Mucosa of descending colon (tissue), 3 donors: ENCODE results near the gene ACO2. TPM values are rescaled to one million over a fixed set of nuclear protein-coding genes. Genes with fewer than 3 reads are reported as not detected.
A peak's percentile ranks its signal among the peaks of the same experiment; 100 is the strongest.

Experiments used
- ATAC-seq: fragments of 200-7000 bp; cut with Tn5 transposase; one replicate; pipeline ENCODE4 v1.9.1; 2020; ENCODE audit warnings: mild to moderate bottlenecking, moderate library complexity
- DNase-seq, 3 donors: peaks; one replicate each; pipeline ENCODE4 v3.0.0-alpha.2; 2020
- H3K36me3 ChIP-seq: fragments of 200-600 bp; one replicate; pipeline ENCODE4 v1.8.0; 2021; ENCODE audit warnings: low read depth, mild to moderate bottlenecking
- H3K4me1 ChIP-seq: fragments of 200-600 bp; one replicate; pipeline ENCODE4 v1.8.0; 2021; ENCODE audit warnings: low read depth, mild to moderate bottlenecking
- H3K4me3 ChIP-seq: fragments of 200-600 bp; one replicate; pipeline ENCODE4 v1.8.0; 2021; ENCODE audit warnings: mild to moderate bottlenecking
- H3K9me3 ChIP-seq: fragments of 200-600 bp; one replicate; pipeline ENCODE4 v1.8.0; 2021; ENCODE audit warnings: mild to moderate bottlenecking
- CTCF ChIP-seq: fragments of 200-600 bp; IDR thresholded peaks from one replicate; pipeline ENCODE4 v1.8.0; 2022; ENCODE audit warnings: antibody characterized with exemption, mild to moderate bottlenecking
- intact Hi-C, 2 donors: fragments of 100-400 bp; cut with DNase I in 1 of 2; cut with micrococcal nuclease in 1 of 2; formaldehyde crosslinking; loops; one replicate each; pipeline versions ENCODE4 v1.11.0 to v1.11.1; 2022; cut with DNase I, micrococcal nuclease
- total RNA-seq, 3 donors: library from RNA; stranded (reverse); fragmentation: NEBNext Ultra II Directional in 2 of 3; extraction: Animal tissue kit (Norgen Biotek cat#: 25700) in 2 of 3; gene quantifications; one replicate each; pipeline versions ENCODE4 v1.2.1 to v1.2.4, GENCODE V29; 2021 to 2023
- donor health status: DM: no; HTN: no; CAD: no; lungs with moderate emphysema.
- donor health status: DM: no; HTN: no; CAD: no.
- donor health status: DM: no; HTN: yes; CAD: no.

ACO2 gene
- total RNA-seq, 3 donors from 2014 or later, result 187 to 295 (median 241) TPM

- no peak for DNase-seq
- Histone ChIP-seq H3K4me3 (no peak overlapping the region), H3K4me1 (no peaks in the 10 kb centered on the region), H3K9me3 (no peaks in the 10 kb centered on the region), H3K36me3 (peaks cover 19% of the 10 kb centered on the region)
- no peak for ATAC-seq
- intact Hi-C loops, result no loop called here
- no peak for TF ChIP-seq CTCF
Observed at GRCh38 chr22:41504816-41505215, 35.9 kb downstream of the ACO2 start.

- Histone ChIP-seq H3K4me3 (no peak overlapping the region), H3K36me3 (peaks cover 19% of the 10 kb centered on the region), H3K9me3 (no peaks in the 10 kb centered on the region), H3K4me1 (no peaks in the 10 kb centered on the region)
- DNase-seq, result no peak
- TF ChIP-seq CTCF, result no peak
- intact Hi-C loops, result no loop called here
- ATAC-seq, result no peak
Observed at GRCh38 chr22:41505511-41506220, 36.7 kb downstream of the ACO2 start.

GRCh38 chr22:41507330-41508063, 38.6 kb downstream of the ACO2 start:
- TF ChIP-seq CTCF, result no peak
- ATAC-seq (peak; percentile 19), DNase-seq (no peak)
- H3K9me3 ChIP-seq, result no peaks in the 10 kb centered on the region
- no peaks in the 10 kb centered on the region for H3K4me1 ChIP-seq
- no peak overlapping the region for H3K4me3 ChIP-seq
- intact Hi-C loops, result no loop called here
- H3K36me3 ChIP-seq, result peaks cover 9% of the 10 kb centered on the region

GRCh38 chr22:41508770-41509170, 39.9 kb downstream of the ACO2 start:
- no peaks in the 10 kb centered on the region for H3K4me1 ChIP-seq
- H3K9me3 ChIP-seq, result no peaks in the 10 kb centered on the region
- TF ChIP-seq CTCF, result no peak
- no peak overlapping the region for H3K4me3 ChIP-seq
- intact Hi-C loops, result no loop called here
- no peak for ATAC-seq
- H3K36me3 ChIP-seq, result peaks cover 14% of the 10 kb centered on the region
- DNase-seq, result no peak

- intact Hi-C loops, result no loop called here
- Histone ChIP-seq H3K36me3 (peaks cover 16% of the 10 kb centered on the region), H3K9me3 (no peaks in the 10 kb centered on the region), H3K4me1 (no peaks in the 10 kb centered on the region), H3K4me3 (no peak overlapping the region)
- DNase-seq (no peak), ATAC-seq (no peak)
- TF ChIP-seq CTCF, result no peak
Observed at GRCh38 chr22:41511521-41511968, 42.6 kb downstream of the ACO2 start.
